Nephron (organoid): ENCODE data around the gene PWWP2A.
"Not testable (repeated sequence)": the region's sequence is repeated elsewhere in the genome, so short reads cannot be mapped to it uniquely, and the experiment has no call there.

ENCODE experiments used
- H3K27ac Mint-ChIP-seq, 3 experiments: 2 replicates each; pipeline ENCODE4 v1.8.0; 2020; ENCODE audit warnings: mixed read lengths in 3 of 3, mild to moderate bottlenecking in 2 of 3, moderate library complexity in 1 of 3
- H3K27me3 Mint-ChIP-seq: 2 replicates; pipeline ENCODE4 v1.8.0; 2021; ENCODE audit warnings: low read depth, mild to moderate bottlenecking, moderate library complexity, mixed read lengths
- H3K36me3 Mint-ChIP-seq: 2 replicates; pipeline ENCODE4 v1.8.0; 2020; ENCODE audit warnings: low read depth, mixed read lengths
- H3K4me1 Mint-ChIP-seq: 2 replicates; pipeline ENCODE4 v1.8.0; 2020; ENCODE audit warnings: mixed read lengths
- H3K4me3 Mint-ChIP-seq, 3 experiments: 2 replicates each; pipeline ENCODE4 v1.8.0; 2020; ENCODE audit warnings: mild to moderate bottlenecking in 3 of 3, mixed read lengths in 3 of 3, moderate library complexity in 2 of 3
- H3K9me3 Mint-ChIP-seq: 2 replicates; pipeline ENCODE4 v1.8.0; 2020; ENCODE audit warnings: mixed read lengths
- TF ChIP-seq, protein P1 (sequence below), 3 experiments: fragments of 200-600 bp; sonication (generic); IDR thresholded peaks; one replicate each; pipeline ENCODE4 v1.5.0; 2021; ENCODE audit warnings: antibody characterized with exemption in 3 of 3; ENCODE audit not compliant: unreplicated experiment in 3 of 3

The PWWP2A gene

DNA sequence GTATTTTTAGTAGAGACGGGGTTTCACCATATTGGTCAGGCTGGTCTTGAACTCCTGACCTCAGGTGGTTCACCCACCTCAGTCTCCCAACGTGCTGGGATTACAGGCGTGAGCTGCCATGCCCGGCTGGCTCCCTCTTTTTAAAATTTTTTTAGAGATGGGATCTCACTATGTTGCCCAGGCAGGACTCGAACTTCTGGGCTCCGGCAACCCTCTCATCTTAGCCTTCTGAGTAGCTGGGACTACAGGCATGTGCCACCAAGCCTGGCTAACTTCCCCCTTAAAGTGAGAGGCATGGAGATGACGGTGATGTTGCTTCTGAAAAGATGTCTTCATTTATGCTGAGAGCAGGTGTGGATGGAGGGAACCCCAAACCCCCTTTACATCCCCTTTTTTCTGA, 43.7 kb upstream of the PWWP2A start:
- TF ChIP-seq, protein P1, sequence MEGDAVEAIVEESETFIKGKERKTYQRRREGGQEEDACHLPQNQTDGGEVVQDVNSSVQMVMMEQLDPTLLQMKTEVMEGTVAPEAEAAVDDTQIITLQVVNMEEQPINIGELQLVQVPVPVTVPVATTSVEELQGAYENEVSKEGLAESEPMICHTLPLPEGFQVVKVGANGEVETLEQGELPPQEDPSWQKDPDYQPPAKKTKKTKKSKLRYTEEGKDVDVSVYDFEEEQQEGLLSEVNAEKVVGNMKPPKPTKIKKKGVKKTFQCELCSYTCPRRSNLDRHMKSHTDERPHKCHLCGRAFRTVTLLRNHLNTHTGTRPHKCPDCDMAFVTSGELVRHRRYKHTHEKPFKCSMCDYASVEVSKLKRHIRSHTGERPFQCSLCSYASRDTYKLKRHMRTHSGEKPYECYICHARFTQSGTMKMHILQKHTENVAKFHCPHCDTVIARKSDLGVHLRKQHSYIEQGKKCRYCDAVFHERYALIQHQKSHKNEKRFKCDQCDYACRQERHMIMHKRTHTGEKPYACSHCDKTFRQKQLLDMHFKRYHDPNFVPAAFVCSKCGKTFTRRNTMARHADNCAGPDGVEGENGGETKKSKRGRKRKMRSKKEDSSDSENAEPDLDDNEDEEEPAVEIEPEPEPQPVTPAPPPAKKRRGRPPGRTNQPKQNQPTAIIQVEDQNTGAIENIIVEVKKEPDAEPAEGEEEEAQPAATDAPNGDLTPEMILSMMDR (IDR thresholded peaks at IDR 0.05; ENCODE audit: unreplicated experiment in 3 of 3) = no peak
- Mint-ChIP-seq H3K4me3 (no peak overlapping the region), H3K27me3 (peaks cover 6% of the 10 kb centered on the region), H3K27ac (peak overlapping the region in 2 of 3 experiments; percentile 49 to 64), H3K4me1 (peaks cover 47% of the 10 kb centered on the region), H3K36me3 (no peaks in the 10 kb centered on the region), H3K9me3 (no peaks in the 10 kb centered on the region)

DNA sequence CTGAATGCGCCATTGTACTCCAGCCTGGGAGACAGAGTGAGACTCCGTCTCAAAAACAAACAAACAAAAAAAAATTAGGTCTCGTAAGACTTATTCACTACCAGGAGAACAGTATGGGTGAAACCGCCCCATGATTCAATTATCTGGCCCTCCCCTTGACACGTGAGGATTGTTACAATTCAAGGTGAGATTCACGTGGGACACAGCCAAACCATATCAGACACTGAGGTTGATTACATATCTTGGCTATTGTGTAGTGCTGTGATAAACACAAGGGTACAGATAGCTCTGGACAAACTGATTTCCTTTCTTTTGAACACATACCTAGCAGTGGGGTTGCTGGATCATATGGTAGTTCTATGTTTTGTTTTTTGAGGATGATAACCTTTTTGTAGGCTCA, 42.4 kb upstream of the PWWP2A start:
- TF ChIP-seq, protein P1 (IDR thresholded peaks at IDR 0.05; ENCODE audit: unreplicated experiment in 3 of 3) = no peak
- peaks cover 46% of the 10 kb centered on the region for H3K4me1 Mint-ChIP-seq
- H3K9me3 Mint-ChIP-seq = no peaks in the 10 kb centered on the region
- no peaks in the 10 kb centered on the region for H3K36me3 Mint-ChIP-seq
- H3K27me3 Mint-ChIP-seq = peaks cover 7% of the 10 kb centered on the region
- no peak overlapping the region for H3K4me3 Mint-ChIP-seq
- no peak overlapping the region for H3K27ac Mint-ChIP-seq

DNA sequence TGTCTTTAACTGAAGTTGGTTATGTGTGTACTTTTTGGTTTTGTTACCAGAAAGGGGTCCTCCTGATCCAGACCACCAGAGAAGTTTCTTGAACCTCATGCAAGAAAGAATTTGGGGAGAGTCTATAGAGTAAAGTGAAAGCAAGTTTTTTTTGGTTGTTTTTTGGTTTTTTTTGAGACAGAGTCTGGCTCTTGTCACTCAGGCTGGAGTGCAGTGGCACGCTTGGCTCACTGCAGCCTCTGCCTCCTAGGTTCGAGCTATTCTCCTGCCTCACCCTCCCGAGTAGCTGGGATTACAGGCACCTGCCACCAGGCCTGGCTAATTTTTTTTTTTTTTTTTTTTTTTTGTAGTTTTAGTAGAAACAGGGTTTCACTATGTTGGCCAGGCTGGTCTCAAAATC, 41.6 kb upstream of the PWWP2A start:
- H3K27me3 Mint-ChIP-seq, H3K36me3 Mint-ChIP-seq: not testable (repeated sequence)

DNA sequence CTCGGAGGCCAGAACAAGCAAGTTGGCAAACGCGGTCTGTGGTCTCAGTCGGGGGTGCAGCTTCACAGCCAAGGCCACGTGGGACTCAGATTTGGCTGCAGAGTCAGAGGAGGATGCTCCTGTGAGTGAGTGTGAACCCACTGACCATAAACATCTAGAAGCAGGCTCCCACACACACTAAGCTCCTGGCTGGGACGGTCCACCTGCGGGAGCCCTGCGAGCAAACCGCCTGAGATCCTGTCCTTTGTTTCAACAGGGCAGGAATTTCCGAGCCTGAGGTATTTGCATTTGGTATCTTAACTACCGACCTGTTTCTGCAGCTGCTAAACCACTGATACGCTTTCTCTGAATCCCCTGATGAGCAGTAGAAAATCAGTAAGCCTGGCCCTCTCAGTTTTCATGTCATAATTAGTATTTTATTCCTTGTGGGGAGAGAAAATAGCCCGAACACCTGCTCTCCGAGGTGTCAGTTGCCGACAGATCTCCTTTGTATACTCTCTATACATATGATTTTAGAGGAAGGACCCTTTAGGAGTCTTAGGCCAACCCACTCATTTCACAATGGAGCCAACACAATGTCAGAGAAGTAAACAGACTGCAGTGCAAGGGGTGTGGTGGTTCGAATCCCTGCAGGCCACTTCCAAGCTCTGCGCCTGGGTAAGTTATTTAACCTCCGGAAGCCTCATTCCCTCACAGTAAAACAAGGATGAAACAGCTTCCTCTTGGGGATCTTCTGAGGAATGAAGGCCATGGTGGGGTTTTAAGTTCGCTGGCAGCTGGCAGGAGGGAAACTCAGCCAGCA, 40.9 kb upstream of the PWWP2A start:
- Mint-ChIP-seq H3K27ac (peak overlapping the region; percentile 42 to 72 (median 58)), H3K27me3 (peaks cover 4% of the 10 kb centered on the region), H3K9me3 (no peaks in the 10 kb centered on the region), H3K4me3 (no peak overlapping the region), H3K4me1 (peaks cover 31% of the 10 kb centered on the region), H3K36me3 (no peaks in the 10 kb centered on the region)
- TF ChIP-seq, protein P1 (IDR thresholded peaks at IDR 0.05; ENCODE audit: unreplicated experiment in 3 of 3) = no peak

More for the DNA sequence above, 41.6 kb upstream of the PWWP2A start:
- H3K4me3 Mint-ChIP-seq, H3K9me3 Mint-ChIP-seq: not testable (repeated sequence)
- Mint-ChIP-seq H3K27ac (peak overlapping the region; percentile 42 to 72 (median 58)), H3K4me1 (peaks cover 38% of the 10 kb centered on the region)

DNA sequence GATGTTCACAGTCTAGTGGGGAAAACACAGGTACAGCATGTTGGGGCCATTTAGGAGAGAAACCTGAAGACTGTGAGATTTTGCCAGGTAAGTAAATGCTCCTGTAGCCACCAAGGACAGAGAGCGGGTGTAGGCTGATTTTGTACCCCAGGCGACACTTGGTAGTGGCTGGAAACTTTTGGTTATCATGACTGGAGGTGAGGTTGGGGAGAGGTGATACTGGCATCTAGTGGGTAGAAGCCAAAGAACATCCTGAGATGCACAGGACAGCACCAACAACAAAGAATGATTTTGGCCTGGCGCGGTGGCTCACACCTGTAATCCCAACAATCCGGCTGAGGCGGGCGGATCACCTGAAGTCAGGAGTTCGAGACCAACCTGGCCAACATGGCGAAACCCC, 38.8 kb upstream of the PWWP2A start:
- TF ChIP-seq, protein P1 (IDR thresholded peaks at IDR 0.05; ENCODE audit: unreplicated experiment in 3 of 3) = no peak
- H3K4me1 Mint-ChIP-seq = peaks cover 20% of the 10 kb centered on the region
- H3K9me3 Mint-ChIP-seq = no peaks in the 10 kb centered on the region
- H3K27me3 Mint-ChIP-seq = peaks cover 4% of the 10 kb centered on the region
- no peaks in the 10 kb centered on the region for H3K36me3 Mint-ChIP-seq
- H3K27ac Mint-ChIP-seq = no peak overlapping the region
- no peak overlapping the region for H3K4me3 Mint-ChIP-seq

DNA sequence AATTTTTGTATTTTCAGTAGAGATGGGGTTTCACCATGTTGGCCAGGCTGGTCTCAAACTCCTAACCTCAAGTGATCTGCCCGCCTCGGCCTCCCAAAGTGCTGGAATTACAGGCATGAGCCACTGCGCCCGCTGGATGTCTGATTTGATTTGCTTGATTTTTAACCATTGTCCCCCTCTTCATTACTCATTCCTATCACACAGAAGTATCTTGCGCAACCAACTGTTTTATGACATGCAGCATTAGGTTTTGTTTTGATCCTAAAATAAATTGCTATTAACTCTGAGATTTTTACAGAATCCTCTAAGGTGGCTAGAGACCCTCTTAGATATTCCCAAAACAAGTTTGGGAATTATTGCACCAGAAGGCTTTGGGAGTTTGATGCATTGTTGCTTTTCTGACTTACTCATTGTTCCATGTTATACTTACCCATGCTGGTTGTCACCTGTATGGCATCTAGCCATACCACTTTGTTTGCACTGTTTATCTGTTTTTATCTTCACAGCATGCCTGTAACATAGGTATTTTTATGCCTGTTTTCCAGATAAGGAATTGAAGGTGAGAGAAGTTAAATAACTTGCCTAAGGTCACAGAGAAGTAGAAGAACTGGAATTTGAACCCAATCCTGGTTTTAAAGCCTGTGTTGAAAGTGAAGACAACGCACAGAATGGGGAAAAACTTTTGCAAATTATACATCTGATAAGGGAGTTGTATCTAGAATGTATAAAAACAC, 35.9 kb upstream of the PWWP2A start:
- Mint-ChIP-seq H3K27ac (no peak overlapping the region), H3K9me3 (no peaks in the 10 kb centered on the region), H3K27me3 (peaks cover 4% of the 10 kb centered on the region), H3K36me3 (no peaks in the 10 kb centered on the region), H3K4me1 (peaks cover 6% of the 10 kb centered on the region), H3K4me3 (no peak overlapping the region)
- TF ChIP-seq, protein P1 (IDR thresholded peaks at IDR 0.05; ENCODE audit: unreplicated experiment in 3 of 3) = no peak
